ENCODE data around the gene CYP1B1.
A peak's percentile ranks its signal among the peaks of the same experiment; 100 is the strongest.
"Not testable (repeated sequence)": the region's sequence is repeated elsewhere in the genome, so short reads cannot be mapped to it uniquely, and the experiment has no call there.

CYP1B1 gene

GRCh38 chr2:38032946-38033345 lies 43.0 kb downstream of the CYP1B1 start:
- DNase-seq, result no peak

DNA sequence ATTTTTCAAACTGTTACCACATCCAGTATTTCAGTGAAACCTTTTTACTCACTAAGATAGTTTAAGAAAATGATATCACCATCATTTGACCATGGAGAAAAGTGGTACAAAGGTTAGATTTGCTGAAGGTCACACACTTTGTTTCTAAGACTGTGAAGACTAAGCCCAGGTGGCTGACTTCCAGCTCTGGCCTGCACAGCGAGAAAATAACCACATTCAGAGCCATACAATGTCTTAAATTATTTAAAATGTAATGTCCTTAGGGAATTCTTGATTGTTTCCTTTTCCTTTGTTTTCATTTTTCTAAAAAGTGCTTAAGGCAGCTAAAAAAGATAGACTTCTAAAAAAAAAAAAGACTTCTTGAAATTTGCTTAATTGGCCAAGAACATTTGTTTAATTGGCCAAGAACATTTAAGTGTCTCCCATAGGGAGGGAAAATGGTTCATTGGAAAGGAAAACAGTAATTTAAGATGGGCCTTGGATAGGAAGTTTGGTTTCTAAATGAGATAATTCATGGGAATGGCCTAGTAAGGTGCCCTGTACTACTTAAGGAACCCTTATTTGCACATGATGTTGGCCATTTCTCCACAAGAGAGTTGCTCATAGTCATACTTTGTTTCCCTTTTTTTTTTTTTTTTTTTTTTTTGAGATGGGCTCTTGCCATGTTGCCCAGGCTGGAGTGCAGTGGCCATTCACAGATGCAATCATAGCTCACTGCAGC lies 45.2 kb downstream of the CYP1B1 start:
- DNase-seq, result peak; percentile 51

- no peak for DNase-seq
Measured at GRCh38 chr2:38029512-38029911, 46.4 kb downstream of the CYP1B1 start.

GRCh38 chr2:38028829-38029228 lies 47.1 kb downstream of the CYP1B1 start:
- no peak for DNase-seq

GRCh38 chr2:38026846-38027245 lies 49.1 kb downstream of the CYP1B1 start:
- DNase-seq, result no peak

DNA sequence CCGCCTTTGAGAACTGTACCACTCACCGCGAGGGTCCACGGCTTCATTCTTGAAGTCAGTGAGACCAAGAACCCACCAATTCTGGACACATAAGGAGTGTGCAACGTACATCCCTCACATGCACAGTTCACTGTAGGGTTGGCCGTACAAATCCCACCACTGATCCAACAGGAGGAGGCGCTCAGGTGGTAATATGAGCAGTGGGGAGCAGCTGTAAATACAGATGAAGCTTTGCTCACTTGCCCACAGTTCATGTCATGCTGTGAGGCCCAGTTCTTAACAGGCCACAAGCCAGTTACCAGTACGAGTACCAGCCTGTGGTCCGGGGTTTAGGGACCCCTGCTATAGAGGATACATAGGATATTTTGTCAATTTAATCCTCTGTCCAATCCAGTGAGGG lies 54.4 kb downstream of the CYP1B1 start:
- DNase-seq, result no peak

- not testable (repeated sequence) for DNase-seq
Measured at GRCh38 chr2:38020359-38021069, 55.4 kb downstream of the CYP1B1 start.

DNA sequence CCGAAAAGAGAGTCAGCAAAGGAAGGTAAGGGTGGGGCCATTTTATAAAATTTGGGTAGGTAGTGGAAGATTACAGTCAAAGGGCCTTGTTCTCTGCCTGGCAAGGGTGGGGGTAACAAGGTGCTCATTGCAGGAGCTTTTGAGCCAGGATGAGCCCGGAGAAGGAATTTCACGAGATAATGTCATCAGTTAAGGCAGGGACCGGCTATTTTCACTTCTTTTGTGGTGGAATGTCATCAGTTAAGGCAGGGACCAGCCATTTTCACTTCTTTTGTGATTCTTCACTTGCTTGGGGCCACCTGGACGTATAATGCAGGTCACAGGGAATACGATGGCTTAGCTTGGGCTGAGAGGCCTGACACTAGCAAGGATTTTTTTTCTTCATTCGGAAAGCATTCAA lies 58.1 kb downstream of the CYP1B1 start:
- DNase-seq, result no peak

Data from eye (tissue), 1 donor.